ENCODE results near the gene GNRHR.

The GNRHR gene

DNA sequence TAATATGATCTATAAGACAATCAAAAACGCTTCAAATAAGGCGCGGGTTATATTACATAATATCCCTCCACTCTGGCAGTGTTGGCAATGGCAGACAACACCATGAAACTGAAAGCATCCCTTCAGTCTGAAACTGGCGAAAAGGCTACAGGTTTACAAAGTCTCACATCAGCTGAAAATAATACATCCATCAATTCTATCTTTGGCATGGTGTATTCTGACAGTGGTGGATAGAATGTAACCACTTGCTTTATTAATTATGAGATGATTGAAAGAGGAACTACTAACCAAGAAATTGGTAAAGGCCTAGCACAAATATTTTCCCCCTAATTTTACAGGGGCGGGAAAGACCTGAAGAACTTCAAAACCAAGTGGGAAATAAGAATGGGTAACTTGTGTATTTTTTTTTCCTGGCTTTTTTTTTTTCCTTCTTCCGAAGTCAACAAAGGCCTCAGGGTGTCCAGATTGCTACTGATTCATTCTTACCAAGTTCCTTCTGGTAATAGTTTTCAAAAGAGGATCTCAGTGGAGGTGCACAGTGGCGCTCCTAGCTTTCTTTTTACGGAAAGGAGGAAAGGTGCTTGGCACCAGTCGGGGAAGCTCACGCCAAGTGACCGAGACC is 54.0 kb downstream of the GNRHR start:
- DNase-seq = peak; percentile 31

DNA sequence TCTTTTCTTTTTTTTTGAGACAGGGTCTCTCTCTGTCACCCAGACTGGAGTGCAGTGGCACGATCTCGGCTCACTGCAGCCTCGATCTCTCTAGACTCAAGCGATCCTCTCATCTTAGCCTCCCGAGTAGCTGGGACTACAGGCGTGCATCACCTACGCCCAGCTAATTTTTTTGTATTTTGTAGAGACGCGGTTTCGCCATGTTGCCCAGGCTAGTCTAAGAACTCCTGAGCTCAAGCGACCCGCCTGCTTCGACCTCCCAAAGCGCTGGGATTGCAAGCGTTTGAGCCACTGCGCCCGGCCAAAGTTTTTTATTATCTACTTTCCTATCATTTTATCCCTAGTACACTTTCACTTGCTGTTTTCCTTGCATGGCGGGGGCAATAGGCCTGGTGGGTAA is 54.6 kb downstream of the GNRHR start:
- no peak for DNase-seq

DNA sequence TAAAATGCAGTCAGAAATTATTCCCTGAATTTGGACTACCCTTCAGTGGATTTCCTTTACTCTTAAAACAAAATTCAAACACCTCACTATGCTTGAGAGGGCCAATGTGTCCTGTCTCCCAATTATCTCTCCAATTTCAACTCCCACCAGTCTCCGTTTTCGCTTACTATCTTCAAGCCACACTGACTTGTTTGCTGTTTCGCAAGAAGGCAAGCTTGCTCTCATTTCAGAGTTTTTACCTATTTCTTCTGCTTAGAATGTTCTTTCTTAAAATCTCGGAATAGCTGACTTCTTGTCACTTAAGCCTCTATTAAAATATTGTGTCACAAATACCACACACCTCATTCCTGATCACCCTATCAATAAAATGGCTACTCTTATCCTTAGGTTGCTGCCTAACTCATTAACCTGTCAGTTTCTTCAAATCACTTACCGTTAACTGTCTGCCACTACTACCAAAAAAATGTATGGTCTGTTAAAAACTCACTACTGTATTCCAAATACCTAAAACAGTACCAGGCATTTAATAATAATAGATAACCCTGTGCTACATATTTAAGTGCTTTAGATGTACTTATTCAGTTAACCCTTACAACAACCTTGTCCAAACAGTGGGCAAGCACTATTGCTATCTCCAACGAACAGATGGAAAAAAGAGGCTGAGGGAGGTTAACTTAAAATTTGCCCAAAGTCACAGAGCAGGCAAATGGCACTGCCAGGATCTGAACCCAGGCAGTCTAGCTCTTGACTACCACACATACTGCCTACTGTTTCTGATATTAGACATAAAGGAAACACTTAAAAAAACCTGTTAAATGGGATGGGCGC is 56.1 kb downstream of the GNRHR start:
- DNase-seq = no peak

DNA sequence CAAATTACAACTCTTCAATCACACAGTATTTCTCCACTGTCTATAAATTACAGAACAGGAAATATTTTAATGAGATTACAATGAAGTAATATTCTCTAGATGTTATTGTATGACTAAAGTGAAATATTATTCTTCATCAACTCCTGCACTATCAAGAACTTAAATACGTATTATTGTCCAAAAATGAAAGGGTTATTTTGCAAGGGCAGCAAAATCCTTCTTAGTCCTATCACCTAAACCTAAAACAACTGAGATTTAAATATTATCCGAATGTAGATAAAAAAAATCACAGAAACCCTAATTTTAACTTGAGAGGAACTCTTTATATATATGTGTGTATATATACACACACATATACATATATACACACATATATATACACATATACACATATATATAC is 58.1 kb downstream of the GNRHR start:
- DNase-seq = no peak

DNA sequence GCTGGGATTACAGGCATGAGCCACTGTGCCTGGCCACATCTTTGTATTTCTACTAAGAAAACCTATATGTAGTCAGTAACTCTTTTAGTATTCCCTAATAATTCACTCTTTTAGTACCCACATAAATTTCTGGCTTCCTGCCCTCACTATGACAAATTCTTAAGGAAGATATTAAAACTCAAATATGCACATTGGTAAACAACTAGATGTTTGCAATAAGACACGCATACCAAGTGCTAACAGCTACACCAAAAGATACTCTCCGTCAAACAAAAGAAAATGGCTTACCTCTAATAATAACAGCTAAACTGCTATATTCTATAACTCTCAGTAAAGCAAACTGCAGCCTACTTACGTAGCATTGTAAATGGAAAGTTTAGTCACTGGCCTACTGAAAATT is 59.5 kb downstream of the GNRHR start:
- no peak for DNase-seq

GRCh38 chr4:67691328-67691727 is 62.9 kb downstream of the GNRHR start:
- no peak for DNase-seq

Measured in central memory CD4-positive, alpha-beta T cell (primary cell).